ENCODE results near the gene ANKRD9. TPM values are rescaled to one million over a fixed set of nuclear protein-coding genes. Genes with fewer than 3 reads are reported as not detected.

Gene ANKRD9
- total and polyA plus RNA-seq, 2 donors (not counting 3 experiments of a cell fraction or from before 2014, with no cell fraction given) = 21.0 to 24.6 TPM

GRCh38 chr14:102537981-102538601 lies 28.5 kb upstream of the ANKRD9 start:
- H3K9me1 ChIP-seq (replicated peaks; ENCODE audit: control insufficient read depth, extremely low read depth, insufficient read depth, low read length) = no peaks in the 10 kb centered on the region
- no peak overlapping the region for H3K4me3 ChIP-seq (replicated peaks in 1 of 3; ENCODE audit: insufficient read depth in 1 of 3, low read depth in 1 of 3, low read length in 3 of 3)
- CTCF ChIA-PET = no interaction called here
- no peak overlapping the region for H3K9ac ChIP-seq (replicated peaks; ENCODE audit: extremely low read depth, insufficient read depth, low read length)
- no TSS peak for BruUV-seq (replicated peaks)
- no peak overlapping the region for H2AFZ ChIP-seq (ENCODE audit: low read depth, low read length)
- H4K20me1 ChIP-seq (replicated peaks; ENCODE audit: control insufficient read depth, extremely low read depth, insufficient read depth, low read length) = no peaks in the 10 kb centered on the region
- H3K4me2 ChIP-seq (ENCODE audit: insufficient read depth, low read length) = no peak overlapping the region
- no peak overlapping the region for H3K27ac ChIP-seq (ENCODE audit: insufficient read depth, low read depth, low read length)
- no peaks in the 10 kb centered on the region for H3K4me1 ChIP-seq (ENCODE audit: control insufficient read depth, extremely low read depth, insufficient read depth, low read length)
- FAIRE-seq = no peak
- dilution Hi-C loops (cut with MboI; ENCODE audit: extremely low pct_ligation_motif_present, low sequenced_read_pairs) (no loop called here), intact Hi-C loops (cut with micrococcal nuclease) (no loop called here)
- TF ChIP-seq POLR2AphosphoS5 (IDR thresholded peaks at IDR 0.05; ENCODE audit: insufficient read depth, low read depth, low read length) (no peak), FOS (IDR thresholded peaks at IDR 0.05; ENCODE audit: borderline replicate concordance, insufficient read depth, low read length) (no peak), MYC (IDR thresholded peaks at IDR 0.05; ENCODE audit: low read depth, low read length) (no peak), CTCF (IDR thresholded peaks at IDR 0.05; ENCODE audit: extremely low read depth in 1 of 2, insufficient read depth in 1 of 2, low read depth in 1 of 2, low read length in 2 of 2) (no peak), MAX (IDR thresholded peaks at IDR 0.05; ENCODE audit: insufficient read depth, insufficient read length) (no peak)
- H3K79me2 ChIP-seq (ENCODE audit: control insufficient read depth, insufficient read depth, low read length) = no peaks in the 10 kb centered on the region
- POLR2A ChIA-PET = no interaction called here
- H3K9me3 ChIP-seq (replicated peaks; ENCODE audit: control insufficient read depth, insufficient read depth, low read length) = no peaks in the 10 kb centered on the region
- H3K27me3 ChIP-seq (ENCODE audit: control insufficient read depth in 2 of 2, insufficient read depth in 2 of 2, low read length in 2 of 2) = no peaks in the 10 kb centered on the region
- DNase-seq (ENCODE audit: low read depth, low spot score) = no peak
- H3K36me3 ChIP-seq (ENCODE audit: control insufficient read depth in 2 of 2, extremely low read depth in 1 of 2, insufficient read depth in 2 of 2, low read length in 2 of 2) = no peaks in the 10 kb centered on the region
